ENCODE data around the gene NSMF.

The NSMF gene

DNA sequence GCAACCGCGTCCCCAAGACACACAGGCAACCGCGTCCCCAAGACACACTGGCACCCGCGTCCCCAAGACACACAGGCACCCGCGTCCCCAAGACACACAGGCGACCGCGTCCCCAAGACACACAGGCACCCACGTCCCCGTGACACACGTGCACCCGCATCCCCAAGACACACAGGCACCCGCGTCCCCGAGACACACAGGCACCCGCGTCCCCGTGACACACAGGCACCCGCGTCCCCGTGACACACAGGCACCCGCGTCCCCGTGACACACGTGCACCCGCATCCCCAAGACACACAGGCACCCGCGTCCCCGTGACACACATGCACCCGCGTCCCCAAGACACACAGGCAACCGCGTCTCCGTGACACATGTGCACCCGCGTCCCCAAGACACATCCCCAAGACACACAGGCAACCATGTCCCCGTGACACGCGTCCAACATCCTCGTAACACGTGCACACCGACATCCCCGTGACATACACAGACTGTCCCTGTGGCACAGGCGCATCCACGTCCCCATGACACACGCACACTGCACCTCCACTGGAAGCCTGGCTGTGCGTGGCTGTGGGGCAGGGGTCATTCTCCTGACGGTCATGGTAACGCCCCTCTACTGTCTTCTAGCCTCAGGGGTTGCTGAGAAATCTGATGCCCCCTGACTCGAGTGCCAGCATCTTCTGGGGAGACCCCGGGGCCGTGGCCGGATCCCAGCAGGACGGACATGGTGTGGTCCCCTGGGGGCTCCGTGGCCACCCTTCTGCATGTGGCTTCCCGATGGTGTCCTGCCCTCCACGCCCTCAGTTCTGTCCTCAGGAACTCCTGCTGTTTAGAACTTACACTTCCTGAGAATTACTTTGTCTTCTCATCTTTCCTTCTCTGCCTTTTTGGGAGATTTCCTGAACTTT lies 60.3 kb downstream of the NSMF start:
- Histone ChIP-seq H3K36me3 (ENCODE audit: control insufficient read depth in 2 of 2, insufficient read depth in 1 of 2, low read length in 2 of 2) (no peaks in the 10 kb centered on the region), H3K4me1 (ENCODE audit: control insufficient read depth, insufficient read depth, low read length) (no peaks in the 10 kb centered on the region), H3K9me3 (ENCODE audit: control insufficient read depth, insufficient read depth, low read depth, low read length) (no peaks in the 10 kb centered on the region), H3K27ac (ENCODE audit: extremely low read depth, low read depth, low read length) (no peak overlapping the region), H3K4me3 (ENCODE audit: low read depth, low read length) (no peak overlapping the region)
- TF ChIP-seq, protein P1, sequence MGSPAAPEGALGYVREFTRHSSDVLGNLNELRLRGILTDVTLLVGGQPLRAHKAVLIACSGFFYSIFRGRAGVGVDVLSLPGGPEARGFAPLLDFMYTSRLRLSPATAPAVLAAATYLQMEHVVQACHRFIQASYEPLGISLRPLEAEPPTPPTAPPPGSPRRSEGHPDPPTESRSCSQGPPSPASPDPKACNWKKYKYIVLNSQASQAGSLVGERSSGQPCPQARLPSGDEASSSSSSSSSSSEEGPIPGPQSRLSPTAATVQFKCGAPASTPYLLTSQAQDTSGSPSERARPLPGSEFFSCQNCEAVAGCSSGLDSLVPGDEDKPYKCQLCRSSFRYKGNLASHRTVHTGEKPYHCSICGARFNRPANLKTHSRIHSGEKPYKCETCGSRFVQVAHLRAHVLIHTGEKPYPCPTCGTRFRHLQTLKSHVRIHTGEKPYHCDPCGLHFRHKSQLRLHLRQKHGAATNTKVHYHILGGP (tag by site-specific recombination; IDR thresholded peaks at IDR 0.05), result no peak
- TF ChIP-seq ZNF791 (tag by site-specific recombination; IDR thresholded peaks at IDR 0.05), result no peak
- no peak for TF ChIP-seq ZNF335 (tag by site-specific recombination; conservative IDR thresholded peaks at IDR 0.05)
- TF ChIP-seq, protein P2, sequence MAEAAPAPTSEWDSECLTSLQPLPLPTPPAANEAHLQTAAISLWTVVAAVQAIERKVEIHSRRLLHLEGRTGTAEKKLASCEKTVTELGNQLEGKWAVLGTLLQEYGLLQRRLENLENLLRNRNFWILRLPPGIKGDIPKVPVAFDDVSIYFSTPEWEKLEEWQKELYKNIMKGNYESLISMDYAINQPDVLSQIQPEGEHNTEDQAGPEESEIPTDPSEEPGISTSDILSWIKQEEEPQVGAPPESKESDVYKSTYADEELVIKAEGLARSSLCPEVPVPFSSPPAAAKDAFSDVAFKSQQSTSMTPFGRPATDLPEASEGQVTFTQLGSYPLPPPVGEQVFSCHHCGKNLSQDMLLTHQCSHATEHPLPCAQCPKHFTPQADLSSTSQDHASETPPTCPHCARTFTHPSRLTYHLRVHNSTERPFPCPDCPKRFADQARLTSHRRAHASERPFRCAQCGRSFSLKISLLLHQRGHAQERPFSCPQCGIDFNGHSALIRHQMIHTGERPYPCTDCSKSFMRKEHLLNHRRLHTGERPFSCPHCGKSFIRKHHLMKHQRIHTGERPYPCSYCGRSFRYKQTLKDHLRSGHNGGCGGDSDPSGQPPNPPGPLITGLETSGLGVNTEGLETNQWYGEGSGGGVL (tag by site-specific recombination; IDR thresholded peaks at IDR 0.05), result no peak
- no peak for TF ChIP-seq ZEB2 (tag by site-specific recombination; IDR thresholded peaks at IDR 0.05)
- TF ChIP-seq ZFHX2 (tag by site-specific recombination; conservative IDR thresholded peaks at IDR 0.05), result no peak
- TF ChIP-seq ZSCAN30 (tag by site-specific recombination; IDR thresholded peaks at IDR 0.05), result no peak
- TF ChIP-seq ZFP69B (tag by site-specific recombination; IDR thresholded peaks at IDR 0.05), result no peak
- TF ChIP-seq ZNF302 (tag by site-specific recombination; IDR thresholded peaks at IDR 0.05; ENCODE audit: low read depth), result no peak
- TF ChIP-seq ZSCAN23 (tag by site-specific recombination; IDR thresholded peaks at IDR 0.05), result no peak
- TF ChIP-seq ZNF211 (tag by site-specific recombination; IDR thresholded peaks at IDR 0.05; ENCODE audit: low read depth), result no peak
- no peak for TF ChIP-seq ZNF37A (tag by site-specific recombination; IDR thresholded peaks at IDR 0.05)
- no peak for TF ChIP-seq ZNF350 (tag by site-specific recombination; IDR thresholded peaks at IDR 0.05)
- TF ChIP-seq ZNF175 (tag by site-specific recombination; IDR thresholded peaks at IDR 0.05), result no peak
- CTCF ChIA-PET, result no interaction called here
- POLR2A ChIA-PET, result no interaction called here

DNA sequence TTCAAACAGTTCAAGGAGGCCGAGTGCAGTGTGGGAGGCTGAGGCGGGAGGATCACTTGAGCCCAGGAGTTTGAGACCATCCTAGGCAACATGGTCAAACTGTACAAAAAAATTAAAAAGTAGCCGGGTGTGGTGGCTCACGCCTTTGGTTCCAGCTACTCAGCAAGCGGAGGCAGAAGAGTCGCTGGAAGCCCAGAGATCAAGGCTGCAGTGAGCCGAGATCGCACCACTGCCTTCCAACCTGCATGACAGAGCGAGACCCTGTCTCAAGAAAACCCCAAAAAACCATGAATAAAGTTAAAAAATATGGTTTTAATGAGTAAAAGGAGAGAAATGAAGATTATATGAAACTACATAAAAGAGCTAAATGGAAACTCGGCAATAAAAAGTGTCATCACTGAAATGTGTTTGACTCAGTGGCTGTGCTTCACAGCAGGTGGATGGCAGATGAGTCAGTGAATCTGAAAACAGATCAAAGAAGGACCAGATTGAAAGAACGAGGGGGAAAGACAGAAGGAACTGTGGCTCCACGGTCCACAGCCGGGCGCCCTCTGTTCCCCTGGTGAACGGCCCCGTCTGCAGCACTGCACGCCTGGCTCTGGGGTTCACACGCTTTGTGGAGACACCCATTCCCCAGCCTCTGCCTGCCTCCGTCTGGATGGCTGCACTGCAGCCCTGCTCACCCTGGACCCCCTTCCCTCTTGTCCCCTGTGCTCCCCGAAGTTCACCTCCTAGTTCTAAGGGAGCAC lies 61.3 kb downstream of the NSMF start:
- no peak for TF ChIP-seq ZNF549 (tag by site-specific recombination; IDR thresholded peaks at IDR 0.05)
- TF ChIP-seq, protein P3, sequence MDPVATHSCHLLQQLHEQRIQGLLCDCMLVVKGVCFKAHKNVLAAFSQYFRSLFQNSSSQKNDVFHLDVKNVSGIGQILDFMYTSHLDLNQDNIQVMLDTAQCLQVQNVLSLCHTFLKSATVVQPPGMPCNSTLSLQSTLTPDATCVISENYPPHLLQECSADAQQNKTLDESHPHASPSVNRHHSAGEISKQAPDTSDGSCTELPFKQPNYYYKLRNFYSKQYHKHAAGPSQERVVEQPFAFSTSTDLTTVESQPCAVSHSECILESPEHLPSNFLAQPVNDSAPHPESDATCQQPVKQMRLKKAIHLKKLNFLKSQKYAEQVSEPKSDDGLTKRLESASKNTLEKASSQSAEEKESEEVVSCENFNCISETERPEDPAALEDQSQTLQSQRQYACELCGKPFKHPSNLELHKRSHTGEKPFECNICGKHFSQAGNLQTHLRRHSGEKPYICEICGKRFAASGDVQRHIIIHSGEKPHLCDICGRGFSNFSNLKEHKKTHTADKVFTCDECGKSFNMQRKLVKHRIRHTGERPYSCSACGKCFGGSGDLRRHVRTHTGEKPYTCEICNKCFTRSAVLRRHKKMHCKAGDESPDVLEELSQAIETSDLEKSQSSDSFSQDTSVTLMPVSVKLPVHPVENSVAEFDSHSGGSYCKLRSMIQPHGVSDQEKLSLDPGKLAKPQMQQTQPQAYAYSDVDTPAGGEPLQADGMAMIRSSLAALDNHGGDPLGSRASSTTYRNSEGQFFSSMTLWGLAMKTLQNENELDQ (tag by site-specific recombination; IDR thresholded peaks at IDR 0.05; ENCODE audit: low read depth), result no peak
- no peak for TF ChIP-seq ZNF843 (tag by site-specific recombination; IDR thresholded peaks at IDR 0.05)
- TF ChIP-seq KLF8 (tag by site-specific recombination; IDR thresholded peaks at IDR 0.05), result no peak
- no peak for TF ChIP-seq ZNF155 (tag by site-specific recombination; IDR thresholded peaks at IDR 0.05)
- TF ChIP-seq, protein P4, sequence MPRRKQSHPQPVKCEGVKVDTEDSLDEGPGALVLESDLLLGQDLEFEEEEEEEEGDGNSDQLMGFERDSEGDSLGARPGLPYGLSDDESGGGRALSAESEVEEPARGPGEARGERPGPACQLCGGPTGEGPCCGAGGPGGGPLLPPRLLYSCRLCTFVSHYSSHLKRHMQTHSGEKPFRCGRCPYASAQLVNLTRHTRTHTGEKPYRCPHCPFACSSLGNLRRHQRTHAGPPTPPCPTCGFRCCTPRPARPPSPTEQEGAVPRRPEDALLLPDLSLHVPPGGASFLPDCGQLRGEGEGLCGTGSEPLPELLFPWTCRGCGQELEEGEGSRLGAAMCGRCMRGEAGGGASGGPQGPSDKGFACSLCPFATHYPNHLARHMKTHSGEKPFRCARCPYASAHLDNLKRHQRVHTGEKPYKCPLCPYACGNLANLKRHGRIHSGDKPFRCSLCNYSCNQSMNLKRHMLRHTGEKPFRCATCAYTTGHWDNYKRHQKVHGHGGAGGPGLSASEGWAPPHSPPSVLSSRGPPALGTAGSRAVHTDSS (tag by site-specific recombination; IDR thresholded peaks at IDR 0.05), result no peak
- TF ChIP-seq GLI2 (tag by site-specific recombination; IDR thresholded peaks at IDR 0.05; ENCODE audit: borderline replicate concordance, low read depth), result no peak
- no peak for TF ChIP-seq ZNF114 (tag by site-specific recombination; IDR thresholded peaks at IDR 0.05)
- no peaks in the 10 kb centered on the region for H3K4me1 ChIP-seq (ENCODE audit: control insufficient read depth, insufficient read depth, low read length)
- no peak overlapping the region for H3K4me3 ChIP-seq (ENCODE audit: low read depth, low read length)
- ChIA-PET CTCF (interaction anchor here (1.5 kb wide), 1 partner anchor 25 kb away, joined by 3 read pairs; the partner anchor contains the start of genes EXD3 and NOXA1), POLR2A (interaction anchor here (0.6 kb wide), 1 partner anchor 225 kb away, joined by 3 read pairs; no protein-coding TSS in a partner anchor)
- H3K36me3 ChIP-seq (ENCODE audit: control insufficient read depth in 2 of 2, insufficient read depth in 1 of 2, low read length in 2 of 2), result no peaks in the 10 kb centered on the region
- H3K27ac ChIP-seq (ENCODE audit: extremely low read depth, low read depth, low read length), result no peak overlapping the region
- no peaks in the 10 kb centered on the region for H3K9me3 ChIP-seq (ENCODE audit: control insufficient read depth, insufficient read depth, low read depth, low read length)

Data from HEK293 (cell line).